ENCODE measurements around the gene PNMT. TPM values are rescaled to one million over a fixed set of nuclear protein-coding genes. Genes with fewer than 3 reads are reported as not detected.
A peak's percentile ranks its signal among the peaks of the same experiment; 100 is the strongest.

PNMT gene
- total RNA-seq = 0.65 and 2.8 TPM in 2 replicates

GRCh38 chr17:39667945-39668924, at the start of gene PNMT:
TSS of gene PNMT (plus strand) at chr17:39668453. CDS start at chr17:39668476, 23 bp downstream.
- peak; percentile 65 to 84 for DNase-seq (ENCODE audit: low read depth in 2 of 2)

- no peak for DNase-seq (ENCODE audit: low read depth in 2 of 2)
Measured at GRCh38 chr17:39618956-39619785, 49.1 kb upstream of the PNMT start.

GRCh38 chr17:39619786-39620101, 48.5 kb upstream of the PNMT start:
- no peak for DNase-seq (ENCODE audit: low read depth in 2 of 2)

GRCh38 chr17:39621523-39622379, 46.5 kb upstream of the PNMT start:
- DNase-seq (ENCODE audit: low read depth in 2 of 2) = peak; percentile 76 to 87

GRCh38 chr17:39622380-39623006, 45.8 kb upstream of the PNMT start:
- no peak for DNase-seq (ENCODE audit: low read depth in 2 of 2)

- peak; percentile 64 to 73 for DNase-seq (ENCODE audit: low read depth in 2 of 2)
Measured at GRCh38 chr17:39623356-39623950, 44.8 kb upstream of the PNMT start.

GRCh38 chr17:39624313-39624712, 43.9 kb upstream of the PNMT start:
- DNase-seq (ENCODE audit: low read depth in 2 of 2) = no peak

GRCh38 chr17:39625198-39625785, 43.0 kb upstream of the PNMT start:
- no peak for DNase-seq (ENCODE audit: low read depth in 2 of 2)

GRCh38 chr17:39626171-39627046, 41.8 kb upstream of the PNMT start, which contains the start of gene PPP1R1B:
TSS of gene PPP1R1B (plus strand) at chr17:39626952. CDS start at chr17:39627393, 441 bp downstream.
- no peak for DNase-seq (ENCODE audit: low read depth in 2 of 2)

GRCh38 chr17:39627047-39627711, 41.1 kb upstream of the PNMT start:
- DNase-seq (ENCODE audit: low read depth in 2 of 2) = no peak

- no peak for DNase-seq (ENCODE audit: low read depth in 2 of 2)
Measured at GRCh38 chr17:39627712-39628516, 40.3 kb upstream of the PNMT start.

GRCh38 chr17:39628655-39629493, 39.4 kb upstream of the PNMT start:
- DNase-seq (ENCODE audit: low read depth in 2 of 2) = no peak

- no peak for DNase-seq (ENCODE audit: low read depth in 2 of 2)
Measured at GRCh38 chr17:39629494-39629880, 38.8 kb upstream of the PNMT start.

GRCh38 chr17:39629898-39630297, 38.4 kb upstream of the PNMT start:
- no peak for DNase-seq (ENCODE audit: low read depth in 2 of 2)

GRCh38 chr17:39631403-39631802, 36.9 kb upstream of the PNMT start:
- no peak for DNase-seq (ENCODE audit: low read depth in 2 of 2)

- no peak for DNase-seq (ENCODE audit: low read depth in 2 of 2)
Measured at GRCh38 chr17:39632153-39632941, 35.9 kb upstream of the PNMT start.
